ENCODE results near the gene ZNF688. TPM values are rescaled to one million over a fixed set of nuclear protein-coding genes. Genes with fewer than 3 reads are reported as not detected.

Gene ZNF688
- total and polyA plus RNA-seq, 2 donors from 2014 or later = 16.7 to 32.7 TPM

DNA sequence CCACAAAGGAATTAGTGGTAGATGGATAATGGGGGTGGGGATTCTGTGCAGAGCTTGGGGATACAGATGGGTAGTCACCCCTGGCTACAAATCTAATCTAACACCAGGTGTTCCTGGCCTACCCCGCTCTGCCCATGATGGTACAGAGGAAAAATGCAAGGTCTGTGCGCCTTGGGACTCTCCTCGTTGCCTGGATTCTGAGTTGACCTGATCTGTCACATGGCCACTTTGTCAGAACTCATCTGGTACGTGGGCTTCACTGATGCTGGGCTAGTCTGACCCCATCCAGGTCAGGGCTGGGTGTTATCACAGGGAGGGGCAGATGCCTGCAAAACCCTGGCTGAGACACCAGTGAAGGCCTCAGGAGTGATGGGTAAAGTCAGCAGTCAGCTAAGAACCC is 18.6 kb downstream of the ZNF688 start:
- H3K4me3 ChIP-seq (ENCODE audit: low read length in 3 of 3) = no peak overlapping the region
- H3K27ac ChIP-seq (ENCODE audit: low read depth in 2 of 2, low read length in 2 of 2) = no peak overlapping the region
- TF ChIP-seq, protein P1, sequence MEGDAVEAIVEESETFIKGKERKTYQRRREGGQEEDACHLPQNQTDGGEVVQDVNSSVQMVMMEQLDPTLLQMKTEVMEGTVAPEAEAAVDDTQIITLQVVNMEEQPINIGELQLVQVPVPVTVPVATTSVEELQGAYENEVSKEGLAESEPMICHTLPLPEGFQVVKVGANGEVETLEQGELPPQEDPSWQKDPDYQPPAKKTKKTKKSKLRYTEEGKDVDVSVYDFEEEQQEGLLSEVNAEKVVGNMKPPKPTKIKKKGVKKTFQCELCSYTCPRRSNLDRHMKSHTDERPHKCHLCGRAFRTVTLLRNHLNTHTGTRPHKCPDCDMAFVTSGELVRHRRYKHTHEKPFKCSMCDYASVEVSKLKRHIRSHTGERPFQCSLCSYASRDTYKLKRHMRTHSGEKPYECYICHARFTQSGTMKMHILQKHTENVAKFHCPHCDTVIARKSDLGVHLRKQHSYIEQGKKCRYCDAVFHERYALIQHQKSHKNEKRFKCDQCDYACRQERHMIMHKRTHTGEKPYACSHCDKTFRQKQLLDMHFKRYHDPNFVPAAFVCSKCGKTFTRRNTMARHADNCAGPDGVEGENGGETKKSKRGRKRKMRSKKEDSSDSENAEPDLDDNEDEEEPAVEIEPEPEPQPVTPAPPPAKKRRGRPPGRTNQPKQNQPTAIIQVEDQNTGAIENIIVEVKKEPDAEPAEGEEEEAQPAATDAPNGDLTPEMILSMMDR (IDR thresholded peaks at IDR 0.05; ENCODE audit: borderline replicate concordance, extremely low read depth, insufficient read depth) = no peak
- intact Hi-C loops (cut with DNase I) = no loop called here
- no peaks in the 10 kb centered on the region for H3K27me3 ChIP-seq (ENCODE audit: control insufficient read depth, insufficient read depth, low read length)
- H3K36me3 ChIP-seq (ENCODE audit: control insufficient read depth in 2 of 3, insufficient read depth in 3 of 3, low read length in 3 of 3) = peaks cover 0 to 9% (median 6%) of the 10 kb centered on the region in 3 donors
- no peaks in the 10 kb centered on the region for H3K9me3 ChIP-seq (ENCODE audit: control insufficient read depth in 2 of 3, insufficient read depth in 1 of 3, low read length in 3 of 3)
- FAIRE-seq (no peak), DNase-seq (no peak)
- H3K4me1 ChIP-seq (ENCODE audit: control insufficient read depth in 2 of 3, insufficient read depth in 2 of 3, low read depth in 1 of 3, low read length in 3 of 3) = peaks cover 0 to 2% (median 0%) of the 10 kb centered on the region in 3 donors
- H3K9ac ChIP-seq (ENCODE audit: low read length in 3 of 3) = no peak overlapping the region

DNA sequence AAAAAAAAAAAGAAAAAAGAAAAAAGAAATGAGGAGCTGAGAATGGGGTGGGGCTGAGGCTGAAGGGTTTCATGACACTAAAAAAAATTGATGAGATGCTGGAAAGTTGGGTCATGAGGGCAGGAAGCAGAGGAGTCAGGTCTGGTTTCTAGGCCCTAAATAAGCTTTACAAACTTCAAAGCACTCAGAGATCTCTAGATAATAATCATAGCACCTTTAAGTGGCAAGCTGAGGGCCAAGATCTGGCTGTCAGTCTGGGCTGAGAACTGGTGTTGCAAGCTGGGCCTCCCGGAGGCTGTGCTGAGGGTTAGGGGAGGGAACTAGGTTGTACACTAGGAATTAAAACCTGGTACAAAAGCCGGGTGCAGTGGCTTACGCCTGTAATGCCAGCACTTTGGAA is 19.7 kb downstream of the ZNF688 start:
- intact Hi-C loops (cut with DNase I) = no loop called here
- Histone ChIP-seq H3K4me1 (ENCODE audit: control insufficient read depth in 2 of 3, insufficient read depth in 2 of 3, low read depth in 1 of 3, low read length in 3 of 3) (no peaks in the 10 kb centered on the region), H3K36me3 (ENCODE audit: control insufficient read depth in 2 of 3, insufficient read depth in 3 of 3, low read length in 3 of 3) (peaks cover 0 to 9% (median 6%) of the 10 kb centered on the region in 3 donors), H3K9ac (ENCODE audit: low read length in 3 of 3) (no peak overlapping the region), H3K27ac (ENCODE audit: low read depth in 2 of 2, low read length in 2 of 2) (no peak overlapping the region), H3K4me3 (ENCODE audit: low read length in 3 of 3) (no peak overlapping the region), H3K9me3 (ENCODE audit: control insufficient read depth in 2 of 3, insufficient read depth in 1 of 3, low read length in 3 of 3) (no peaks in the 10 kb centered on the region), H3K27me3 (ENCODE audit: control insufficient read depth, insufficient read depth, low read length) (no peaks in the 10 kb centered on the region)
- FAIRE-seq = no peak
- TF ChIP-seq, protein P1 (IDR thresholded peaks at IDR 0.05; ENCODE audit: borderline replicate concordance, extremely low read depth, insufficient read depth) = no peak
- DNase-seq = peak in 1 of 5 donors; percentile 34

DNA sequence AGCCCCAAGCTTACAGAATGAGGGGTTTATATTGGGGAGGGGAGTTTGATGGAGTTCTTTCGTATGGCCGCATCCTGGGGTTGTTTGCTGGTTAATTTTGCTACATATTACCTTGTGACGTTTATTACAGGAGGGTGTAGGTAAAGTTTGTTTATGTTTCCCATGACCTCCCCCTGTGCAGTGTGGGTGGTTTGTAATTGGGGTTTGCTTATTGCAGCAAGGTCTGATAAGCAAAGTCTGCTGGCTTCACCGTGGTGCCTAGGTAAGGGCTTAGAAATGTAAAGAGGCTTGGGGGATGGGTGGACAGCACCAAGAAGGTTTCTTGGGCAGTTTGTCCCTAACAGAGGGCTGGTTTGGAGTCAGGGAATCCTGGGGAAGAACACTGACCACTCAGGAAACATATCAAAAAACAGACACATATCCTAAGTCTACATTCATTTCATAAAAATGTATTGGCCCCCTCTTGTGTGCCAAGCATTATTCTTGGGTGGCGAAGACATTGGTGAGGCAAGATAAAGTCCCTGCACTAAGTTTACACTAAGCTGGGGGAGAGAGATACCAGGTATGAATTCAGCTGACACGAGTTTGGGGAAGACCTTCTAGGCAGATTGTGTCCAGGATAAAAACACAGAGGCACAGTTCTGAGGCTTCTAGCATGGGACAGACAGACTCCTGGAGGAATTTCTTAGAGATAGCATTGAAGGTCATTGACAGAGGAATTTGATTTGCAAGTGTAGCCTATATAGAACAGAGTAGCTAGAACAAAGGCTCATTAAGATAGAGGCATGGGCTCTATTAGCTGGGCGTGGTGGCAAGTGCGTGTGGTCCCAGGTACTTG is 22.9 kb downstream of the ZNF688 start:
- no peaks in the 10 kb centered on the region for H3K4me1 ChIP-seq (ENCODE audit: control insufficient read depth in 2 of 3, insufficient read depth in 2 of 3, low read depth in 1 of 3, low read length in 3 of 3)
- H3K9me3 ChIP-seq (ENCODE audit: control insufficient read depth in 2 of 3, insufficient read depth in 1 of 3, low read length in 3 of 3) = no peaks in the 10 kb centered on the region
- DNase-seq = no peak
- H3K4me3 ChIP-seq (ENCODE audit: low read length in 3 of 3) = no peak overlapping the region
- no peak for FAIRE-seq
- intact Hi-C loops (cut with DNase I) = no loop called here
- H3K36me3 ChIP-seq (ENCODE audit: control insufficient read depth in 2 of 3, insufficient read depth in 3 of 3, low read length in 3 of 3) = peaks cover 0 to 5% (median under 1%) of the 10 kb centered on the region in 3 donors
- TF ChIP-seq, protein P1 (IDR thresholded peaks at IDR 0.05; ENCODE audit: borderline replicate concordance, extremely low read depth, insufficient read depth) = no peak
- H3K27ac ChIP-seq (ENCODE audit: low read depth in 2 of 2, low read length in 2 of 2) = no peak overlapping the region
- H3K9ac ChIP-seq (ENCODE audit: low read length in 3 of 3) = no peak overlapping the region
- no peaks in the 10 kb centered on the region for H3K27me3 ChIP-seq (ENCODE audit: control insufficient read depth, insufficient read depth, low read length)
